ENCODE measurements around the gene PREP.

The PREP gene

DNA sequence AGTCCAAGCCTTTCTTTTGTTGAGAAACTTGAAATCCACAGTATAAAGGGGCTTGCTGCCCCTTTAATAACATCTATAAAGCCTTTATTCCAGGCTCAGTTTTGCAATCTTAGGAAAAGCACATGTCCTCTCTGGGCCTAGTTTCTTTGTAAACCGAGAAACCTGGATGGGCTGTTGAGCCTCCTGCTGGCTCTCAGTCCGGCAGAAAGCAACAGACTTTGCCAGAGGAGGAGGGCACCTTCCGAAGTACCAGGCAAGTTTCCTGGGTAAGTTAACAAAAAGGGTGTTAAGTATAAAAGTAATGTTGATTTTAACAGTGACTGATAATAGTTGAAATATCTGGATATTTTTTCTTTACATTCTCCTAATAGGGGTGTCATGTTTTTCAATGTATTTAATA, 124.1 kb downstream of the PREP start:
- DNase-seq (ENCODE audit: extremely low read depth, low read depth): no peak
- H3K4me3 ChIP-seq (replicated peaks; ENCODE audit: low read depth, low read length): no peak overlapping the region
- TF ChIP-seq CTCF (IDR thresholded peaks at IDR 0.05; ENCODE audit: low read depth, low read length, missing control alignments): no peak

GRCh38 chr6:105278035-105278434, 124.8 kb downstream of the PREP start:
- DNase-seq (ENCODE audit: extremely low read depth, low read depth): no peak
- no peak overlapping the region for H3K4me3 ChIP-seq (replicated peaks; ENCODE audit: low read depth, low read length)
- TF ChIP-seq CTCF (IDR thresholded peaks at IDR 0.05; ENCODE audit: low read depth, low read length, missing control alignments): no peak

DNA sequence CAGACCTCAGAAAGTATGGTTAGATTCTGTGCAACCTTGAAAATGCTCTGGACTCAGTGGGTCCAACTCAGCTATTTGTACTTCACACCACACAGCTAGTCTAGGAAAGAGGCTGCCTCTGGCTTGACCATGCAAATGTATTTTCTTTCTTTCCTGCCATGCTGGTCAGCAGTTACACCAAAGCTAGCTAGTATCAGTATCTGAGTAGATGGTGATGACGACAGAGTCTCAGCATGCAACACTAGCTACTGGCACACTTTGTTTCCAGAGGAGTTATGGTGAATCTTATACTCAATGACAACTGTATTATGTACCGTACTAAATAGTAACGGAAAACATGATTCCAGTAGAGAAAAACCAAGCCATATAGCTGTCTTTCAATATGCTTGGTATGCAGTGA, 126.5 kb downstream of the PREP start:
- no peak overlapping the region for H3K4me3 ChIP-seq (replicated peaks; ENCODE audit: low read depth, low read length)
- no peak for DNase-seq (ENCODE audit: extremely low read depth, low read depth)
- no peak for TF ChIP-seq CTCF (IDR thresholded peaks at IDR 0.05; ENCODE audit: low read depth, low read length, missing control alignments)

- H3K4me3 ChIP-seq (replicated peaks; ENCODE audit: low read depth, low read length): no peak overlapping the region
- DNase-seq (ENCODE audit: extremely low read depth, low read depth): no peak
- TF ChIP-seq CTCF (IDR thresholded peaks at IDR 0.05; ENCODE audit: low read depth, low read length, missing control alignments): no peak
Measured at GRCh38 chr6:105275542-105275941, 127.3 kb downstream of the PREP start.

- H3K4me3 ChIP-seq (replicated peaks; ENCODE audit: low read depth, low read length): no peak overlapping the region
- TF ChIP-seq CTCF (IDR thresholded peaks at IDR 0.05; ENCODE audit: low read depth, low read length, missing control alignments): no peak
- no peak for DNase-seq (ENCODE audit: extremely low read depth, low read depth)
Measured at GRCh38 chr6:105274678-105275077, 128.2 kb downstream of the PREP start.

GRCh38 chr6:105273589-105273988, 129.3 kb downstream of the PREP start:
- no peak overlapping the region for H3K4me3 ChIP-seq (replicated peaks; ENCODE audit: low read depth, low read length)
- no peak for TF ChIP-seq CTCF (IDR thresholded peaks at IDR 0.05; ENCODE audit: low read depth, low read length, missing control alignments)
- no peak for DNase-seq (ENCODE audit: extremely low read depth, low read depth)

GRCh38 chr6:105272786-105273185, 130.1 kb downstream of the PREP start:
- TF ChIP-seq CTCF (IDR thresholded peaks at IDR 0.05; ENCODE audit: low read depth, low read length, missing control alignments): no peak
- no peak for DNase-seq (ENCODE audit: extremely low read depth, low read depth)
- no peak overlapping the region for H3K4me3 ChIP-seq (replicated peaks; ENCODE audit: low read depth, low read length)
